NCI-H2196 (cell line): ENCODE results near the gene OR12D3.
"Not testable (repeated sequence)": the region's sequence is repeated elsewhere in the genome, so short reads cannot be mapped to it uniquely, and the experiment has no call there.

Experiments
- DNase-seq: peaks from one replicate; lab custom pipeline; 2025; ENCODE audit not compliant: unreplicated experiment; lab: John Stamatoyannopoulos, UW

The OR12D3 gene

GRCh38 chr6:29375191-29375590 is at the start of gene OR12D3:
OR12D3 (minus strand) TSS chr6:29375291; CDS start chr6:29375287, 4 bp downstream.
- no peak for DNase-seq

DNA sequence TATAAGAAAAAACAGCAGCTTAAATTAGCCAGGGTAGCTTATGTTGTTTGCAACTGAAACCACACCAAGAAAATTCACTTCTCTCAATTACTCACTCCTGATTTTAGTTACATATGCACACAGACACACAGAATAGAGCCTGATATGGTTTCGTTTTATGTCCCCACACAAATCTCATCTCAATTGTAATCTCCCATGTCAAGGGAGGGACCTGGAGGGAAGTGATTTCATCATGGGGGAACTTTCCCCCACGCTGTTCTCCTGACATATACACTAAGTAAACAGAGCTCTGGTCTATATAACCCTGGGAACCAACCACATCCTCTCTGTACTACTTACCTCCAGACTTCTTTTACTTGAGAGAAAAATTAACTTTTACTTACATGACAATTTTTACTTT is 49.5 kb upstream of the OR12D3 start:
- no peak for DNase-seq

DNA sequence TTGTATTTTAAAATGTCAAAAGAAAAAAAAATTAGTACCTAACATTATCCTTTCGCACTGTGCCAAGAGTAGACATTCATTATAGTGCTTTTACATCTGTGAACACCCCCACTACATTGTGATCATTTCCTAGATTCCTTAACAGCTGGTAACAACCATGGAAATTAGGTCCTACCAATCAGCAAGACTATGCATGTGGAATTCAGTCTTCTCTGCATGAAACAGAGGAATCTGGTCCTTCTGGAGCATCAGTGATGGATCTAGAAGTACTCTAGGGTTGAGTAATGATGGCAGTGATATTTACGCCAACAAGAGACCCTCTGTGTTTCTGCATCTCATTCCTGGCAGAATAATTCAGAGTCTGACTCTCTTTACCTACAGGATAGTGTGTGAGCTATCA is 49.1 kb upstream of the OR12D3 start:
- no peak for DNase-seq

GRCh38 chr6:29419516-29419915 is 44.4 kb upstream of the OR12D3 start:
- no peak for DNase-seq

GRCh38 chr6:29414588-29414987 is 39.5 kb upstream of the OR12D3 start, which contains the start of gene OR12D1:
OR12D1 (plus strand) TSS chr6:29414928.
- DNase-seq: no peak

DNA sequence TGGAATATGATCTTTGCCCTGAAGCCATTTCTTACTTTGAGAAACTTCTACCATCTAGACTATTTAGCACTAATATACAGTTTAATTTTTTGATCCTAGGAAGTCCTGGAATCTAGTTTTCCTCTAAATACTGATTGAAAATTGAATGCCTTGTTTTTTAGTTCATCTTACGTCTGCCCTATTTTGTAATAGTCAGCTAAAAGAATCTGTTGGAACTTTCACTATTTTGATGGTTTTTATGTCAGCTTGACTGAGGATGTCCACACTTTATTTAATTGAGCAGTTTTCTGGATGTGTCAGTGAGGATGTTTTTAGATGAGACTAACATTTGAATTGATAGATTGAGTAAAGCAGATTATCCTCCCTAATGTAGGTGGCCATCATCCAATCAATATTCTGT is 28.7 kb upstream of the OR12D3 start:
- no peak for DNase-seq

GRCh38 chr6:29399525-29399924 is 24.4 kb upstream of the OR12D3 start:
- no peak for DNase-seq

DNA sequence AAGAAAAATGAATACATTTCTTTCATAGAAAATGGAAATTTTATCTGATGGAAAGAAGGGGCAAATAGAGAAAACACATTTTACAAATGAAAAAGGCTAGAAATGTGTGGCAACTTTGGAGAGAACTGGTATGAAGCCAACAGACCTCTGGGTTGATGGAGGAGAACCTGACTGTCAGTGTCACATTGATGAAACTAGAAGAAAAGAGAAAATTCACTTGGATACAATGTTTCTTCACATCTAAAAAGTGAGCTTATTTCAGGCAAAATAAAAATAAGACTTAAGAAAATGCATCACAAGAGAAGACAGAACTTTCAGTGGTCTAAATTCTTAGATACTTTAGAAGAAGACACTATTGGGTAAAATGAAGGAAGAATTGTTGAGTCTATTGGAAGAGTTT is 20.2 kb upstream of the OR12D3 start, which contains the start of gene OR12D2:
Gene OR12D2, plus strand, starts transcription at position 301 of the 400 bp plus-strand sequence. CDS start 1,069 bp downstream, outside the sequence.
- no peak for DNase-seq

DNA sequence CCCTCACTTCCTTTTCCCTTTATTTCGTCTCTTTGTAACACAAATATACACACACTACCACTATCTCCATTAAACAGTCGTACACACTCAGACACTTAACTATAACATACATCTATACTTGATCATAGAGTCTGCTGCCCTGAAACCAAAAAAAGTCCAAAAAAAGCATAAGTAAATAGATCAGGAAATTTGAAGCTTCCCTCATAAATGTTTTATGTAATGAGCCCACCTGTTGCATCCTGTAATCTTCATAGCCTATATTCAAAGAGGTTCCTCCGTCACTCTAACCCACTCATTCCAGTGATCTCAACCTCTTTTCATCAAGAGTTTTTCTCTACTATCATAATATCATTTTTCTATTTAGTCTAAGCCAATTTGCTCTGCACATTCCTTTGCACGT is 13.4 kb upstream of the OR12D3 start:
- DNase-seq: no peak

- DNase-seq: no peak
Measured at GRCh38 chr6:29376003-29376402, 912 bp upstream of the OR12D3 start.

- no peak for DNase-seq
Measured at GRCh38 chr6:29368765-29369164, 6.3 kb downstream of the OR12D3 start, which contains the start of gene OR5V1. OR5V1 (minus strand) TSS chr6:29368865; CDS start chr6:29356195, 12,670 bp downstream.

- DNase-seq: no peak
Measured at GRCh38 chr6:29355603-29356002, 19.5 kb downstream of the OR12D3 start.

DNA sequence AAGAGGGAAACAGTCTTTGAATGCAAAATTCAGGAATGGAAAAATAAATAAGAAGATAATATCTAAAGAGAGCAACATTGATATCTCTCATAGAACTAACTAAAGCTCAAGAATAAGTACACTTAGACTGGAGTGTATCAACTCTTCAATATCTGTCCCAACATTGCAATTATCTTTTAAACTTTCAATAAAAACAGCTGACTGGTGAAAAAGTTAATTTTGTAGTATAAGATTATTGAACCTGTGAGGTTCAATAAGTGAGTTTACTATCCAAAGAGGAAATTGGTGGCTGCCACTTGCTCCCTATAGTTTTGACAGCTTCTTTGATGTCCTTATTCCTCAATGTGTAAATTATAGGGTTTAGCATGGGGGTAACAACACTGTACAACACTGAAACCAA is 20.1 kb downstream of the OR12D3 start:
- no peak for DNase-seq

DNA sequence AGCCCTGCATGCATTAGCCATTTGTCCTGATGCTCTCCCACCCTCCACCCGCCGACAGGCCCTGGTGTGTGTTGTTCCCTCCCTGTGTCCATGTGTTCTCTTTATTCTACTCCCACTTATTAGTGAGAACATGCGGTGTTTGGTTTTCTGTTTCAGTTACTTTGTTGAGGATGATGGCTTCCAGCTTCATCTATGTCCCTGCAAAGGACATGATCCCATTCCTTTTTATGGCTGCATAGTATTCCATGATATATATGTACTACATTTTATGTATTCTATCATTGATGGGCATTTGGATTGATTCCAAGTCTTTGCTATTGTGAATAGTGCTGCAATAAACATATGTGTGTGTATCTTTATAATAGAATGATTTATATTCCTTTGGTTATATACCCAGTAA is 25.7 kb downstream of the OR12D3 start:
- DNase-seq: not testable (repeated sequence)

GRCh38 chr6:29345380-29345779 is 29.7 kb downstream of the OR12D3 start:
- DNase-seq: no peak

DNA sequence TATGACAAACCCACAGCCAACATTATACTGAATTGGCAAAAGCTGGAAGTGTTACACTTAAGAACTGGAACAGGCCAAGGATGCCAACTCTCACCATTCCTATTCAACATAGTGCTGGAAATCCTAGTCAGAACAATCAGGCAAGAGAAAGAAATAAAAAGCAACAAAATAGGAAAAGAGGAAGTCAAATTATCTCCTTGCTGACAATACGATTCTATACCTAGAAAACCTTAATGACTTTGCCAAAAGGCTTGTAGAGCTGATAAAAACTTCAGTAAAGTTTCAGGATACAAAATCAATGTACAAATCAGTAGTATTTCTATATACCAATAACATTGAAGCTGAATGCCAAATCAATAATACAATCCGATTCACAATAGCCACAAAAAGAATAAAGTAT is 38.8 kb downstream of the OR12D3 start:
- no peak for DNase-seq

DNA sequence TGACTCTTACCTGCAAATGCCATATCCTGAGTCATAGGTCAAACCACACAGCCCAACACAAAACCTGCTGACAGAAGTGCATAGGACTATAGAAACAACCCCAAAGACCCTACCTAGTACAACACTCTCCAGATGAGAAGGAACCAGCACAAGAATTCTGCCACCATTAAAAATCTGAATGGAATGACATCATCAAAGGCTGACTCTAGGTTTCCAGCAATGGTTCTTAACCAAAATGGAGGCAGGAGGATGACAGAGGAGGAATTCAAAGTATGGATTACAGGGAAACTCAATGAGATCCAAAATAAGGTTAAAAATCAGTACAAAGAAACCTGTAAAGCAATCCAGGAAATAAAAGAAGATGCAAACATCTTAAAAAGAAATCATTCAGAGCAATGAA is 42.4 kb downstream of the OR12D3 start:
- DNase-seq: no peak

DNA sequence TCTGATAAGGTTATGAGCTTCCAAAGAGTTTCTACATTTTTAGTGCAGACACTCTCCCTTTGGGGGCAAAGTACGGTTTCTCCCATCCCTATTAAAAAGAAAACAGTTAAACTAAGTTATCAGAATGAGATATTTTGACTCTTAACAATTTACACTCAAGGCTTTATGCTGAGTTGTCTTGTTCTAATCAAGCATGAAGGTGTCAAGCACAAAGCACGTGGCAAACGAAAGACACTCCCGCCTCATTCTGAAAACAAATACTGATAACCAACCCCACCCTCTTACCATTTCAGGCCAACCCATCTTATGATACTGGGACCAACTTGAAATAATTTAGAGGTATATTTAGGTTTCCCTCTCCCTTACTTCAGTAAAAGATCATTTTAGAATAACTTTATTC is 49.3 kb downstream of the OR12D3 start:
- DNase-seq: no peak
